OCI-LY7 (cell line): ENCODE data around the gene IGIP.

ENCODE experiments used
- EZH2phosphoT487 ChIP-seq: fragments of 200-600 bp; sonication (generic); IDR thresholded peaks from 2 replicates; pipeline ENCODE4 v1.6.1; 2018; ENCODE audit warnings: low read depth, borderline replicate concordance, mild to moderate bottlenecking, mixed run types, antibody characterized with exemption, low read length, moderate library complexity, mixed read lengths
- TF ChIP-seq, protein P1 (sequence below): fragments of 200-600 bp; sonication (generic); conservative IDR thresholded peaks from 2 replicates; pipeline ENCODE4 v1.5.1; 2014; ENCODE audit warnings: mild to moderate bottlenecking, antibody characterized with exemption, low read length, moderate library complexity, mixed read lengths

DNA sequence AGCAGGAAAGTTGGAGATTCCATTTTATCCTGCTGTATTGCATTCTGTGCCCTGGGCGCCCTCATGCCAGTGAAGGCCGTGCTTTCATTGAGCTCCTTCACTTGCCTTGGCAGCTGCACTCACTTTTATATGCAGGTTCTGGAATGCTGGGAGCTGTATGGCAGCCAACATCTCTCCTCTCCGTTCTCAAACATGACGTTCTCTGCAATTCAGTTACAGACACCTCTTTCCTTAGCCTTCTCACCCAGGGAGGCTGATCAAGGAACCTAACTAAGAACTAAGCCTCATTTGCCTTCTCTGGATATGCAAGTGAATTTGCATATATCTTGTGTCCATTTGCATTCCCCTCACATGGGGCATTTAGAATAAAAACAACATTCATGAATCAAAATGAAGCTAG lies 41.2 kb upstream of the IGIP start:
- TF ChIP-seq, protein P1, sequence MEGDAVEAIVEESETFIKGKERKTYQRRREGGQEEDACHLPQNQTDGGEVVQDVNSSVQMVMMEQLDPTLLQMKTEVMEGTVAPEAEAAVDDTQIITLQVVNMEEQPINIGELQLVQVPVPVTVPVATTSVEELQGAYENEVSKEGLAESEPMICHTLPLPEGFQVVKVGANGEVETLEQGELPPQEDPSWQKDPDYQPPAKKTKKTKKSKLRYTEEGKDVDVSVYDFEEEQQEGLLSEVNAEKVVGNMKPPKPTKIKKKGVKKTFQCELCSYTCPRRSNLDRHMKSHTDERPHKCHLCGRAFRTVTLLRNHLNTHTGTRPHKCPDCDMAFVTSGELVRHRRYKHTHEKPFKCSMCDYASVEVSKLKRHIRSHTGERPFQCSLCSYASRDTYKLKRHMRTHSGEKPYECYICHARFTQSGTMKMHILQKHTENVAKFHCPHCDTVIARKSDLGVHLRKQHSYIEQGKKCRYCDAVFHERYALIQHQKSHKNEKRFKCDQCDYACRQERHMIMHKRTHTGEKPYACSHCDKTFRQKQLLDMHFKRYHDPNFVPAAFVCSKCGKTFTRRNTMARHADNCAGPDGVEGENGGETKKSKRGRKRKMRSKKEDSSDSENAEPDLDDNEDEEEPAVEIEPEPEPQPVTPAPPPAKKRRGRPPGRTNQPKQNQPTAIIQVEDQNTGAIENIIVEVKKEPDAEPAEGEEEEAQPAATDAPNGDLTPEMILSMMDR = no peak
- TF ChIP-seq EZH2phosphoT487 = no peak
